ENCODE measurements around the gene BOLA1. TPM values are rescaled to one million over a fixed set of nuclear protein-coding genes. Genes with fewer than 3 reads are reported as not detected.

The BOLA1 gene
- total and polyA plus RNA-seq, 2 of the 13 experiments (the other 11 are each of a cell fraction or from before 2014, with no cell fraction given): 3.2 to 4.2 TPM

DNA sequence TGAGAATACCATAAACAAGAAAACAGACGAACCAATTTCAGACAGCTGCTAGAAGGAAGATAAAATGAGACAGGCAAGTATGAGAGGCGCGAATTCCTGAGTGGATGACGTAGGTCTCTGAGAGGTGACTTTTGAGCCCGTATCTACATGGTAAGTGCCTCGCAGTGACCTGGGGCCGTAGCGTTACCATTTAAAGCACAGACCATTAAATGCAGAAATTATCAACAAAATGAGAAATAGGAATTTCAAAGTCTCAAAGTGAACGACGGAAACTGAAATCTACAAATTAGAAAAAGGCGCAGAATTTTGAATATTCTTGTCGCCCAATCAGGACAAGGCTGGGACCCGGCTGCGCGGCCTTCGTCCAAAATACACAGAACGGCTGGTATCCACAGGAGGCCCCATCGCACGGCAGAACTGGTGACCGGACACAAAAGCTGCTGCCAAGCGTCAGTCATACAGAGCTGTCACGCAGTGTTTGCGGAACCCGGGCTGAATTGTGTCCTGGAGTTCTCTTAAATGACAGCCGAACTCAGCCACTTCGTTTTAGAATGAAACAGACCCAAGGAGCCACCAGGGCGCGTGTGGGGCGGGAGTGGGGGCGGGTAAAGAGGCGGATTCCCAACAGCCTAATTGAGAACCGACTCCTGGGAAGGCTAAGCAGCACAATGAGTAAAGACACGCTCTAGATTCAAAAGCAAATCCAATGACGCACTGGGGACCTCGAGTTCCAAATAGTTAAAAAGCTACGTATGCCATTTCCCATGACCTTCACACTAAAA, 13.8 kb upstream of the BOLA1 start:
- Histone ChIP-seq H2AFZ (ENCODE audit: low read length) (no peak overlapping the region), H3K4me2 (ENCODE audit: low read depth, low read length) (peak overlapping the region; percentile 98), H3K27me3 (ENCODE audit: control insufficient read depth in 1 of 2, insufficient read depth in 2 of 2, low read length in 2 of 2) (no peaks in the 10 kb centered on the region; a peak in 1 of 5 replicates), H3K79me2 (ENCODE audit: insufficient read depth, low read length) (peaks cover 3% of the 10 kb centered on the region), H3K27ac (ENCODE audit: extremely low read length, insufficient read depth, low read length) (peak overlapping the region; percentile 95), H3K4me1 (ENCODE audit: insufficient read depth, low read length) (peaks cover 39% of the 10 kb centered on the region), H3K36me3 (replicated peaks in 1 of 2; ENCODE audit: control insufficient read depth in 1 of 2, insufficient read depth in 2 of 2, low read length in 2 of 2) (no peaks in the 10 kb centered on the region), H3K9me3 (ENCODE audit: low read length) (no peaks in the 10 kb centered on the region), H3K9ac (ENCODE audit: insufficient read depth, low read depth, low read length) (peak overlapping the region; percentile 87), H4K20me1 (ENCODE audit: insufficient read depth, low read length) (no peaks in the 10 kb centered on the region), H3K4me3 (replicated peaks in 1 of 3; ENCODE audit: insufficient read depth in 1 of 3, low read depth in 2 of 3, low read length in 3 of 3) (peak overlapping the region; percentile 64 to 76 (median 67))
- WGBS (ENCODE audit: low lambda C conversion rate): 1% methylated on average over 35 of the region's 36 CpGs
- FAIRE-seq (peak; percentile 37), ATAC-seq (peak; percentile 73), DNase-seq (ENCODE audit: low spot score) (peak; percentile 88)
- POLR2A ChIA-PET: interaction anchor here (1.0 to 5.4 kb wide), 9 partner anchors 8 to 301 kb away, joined by 3 to 74 read pairs (median 25); partner anchors contain the start of genes MTMR11 and OTUD7B
- in situ Hi-C loops (cut with HindIII; ENCODE audit: extremely low pct_ligation_motif_present, low pct_unique_long_range_greater_than_20kb): no loop called here
- intact Hi-C loops (cut with micrococcal nuclease; ENCODE audit: unreplicated experiment): no loop called here
- CTCF ChIA-PET (ENCODE audit: low intra/inter-chr PET ratio, low total read pairs): no interaction called here
- BruUV-seq (replicated peaks): no TSS peak
- TF ChIP-seq, protein P1, sequence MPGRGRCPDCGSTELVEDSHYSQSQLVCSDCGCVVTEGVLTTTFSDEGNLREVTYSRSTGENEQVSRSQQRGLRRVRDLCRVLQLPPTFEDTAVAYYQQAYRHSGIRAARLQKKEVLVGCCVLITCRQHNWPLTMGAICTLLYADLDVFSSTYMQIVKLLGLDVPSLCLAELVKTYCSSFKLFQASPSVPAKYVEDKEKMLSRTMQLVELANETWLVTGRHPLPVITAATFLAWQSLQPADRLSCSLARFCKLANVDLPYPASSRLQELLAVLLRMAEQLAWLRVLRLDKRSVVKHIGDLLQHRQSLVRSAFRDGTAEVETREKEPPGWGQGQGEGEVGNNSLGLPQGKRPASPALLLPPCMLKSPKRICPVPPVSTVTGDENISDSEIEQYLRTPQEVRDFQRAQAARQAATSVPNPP (CRISPR knock-in tag; IDR thresholded peaks at IDR 0.05): no peak
- TF ChIP-seq ZNF782 (CRISPR knock-in tag; IDR thresholded peaks at IDR 0.05; ENCODE audit: borderline replicate concordance) (no peak), TEAD3 (CRISPR knock-in tag; optimal IDR thresholded peaks at IDR 0.05; ENCODE audit: borderline replicate concordance) (peak; percentile 10), ZNF7 (CRISPR knock-in tag; IDR thresholded peaks at IDR 0.05) (no peak), ZKSCAN8 (CRISPR knock-in tag; IDR thresholded peaks at IDR 0.05; ENCODE audit: borderline replicate concordance) (no peak), RBM39 (IDR thresholded peaks at IDR 0.05; ENCODE audit: low read depth, low read length, poor library complexity, severe bottlenecking) (peak; percentile 60), SETDB1 (CRISPR knock-in tag; IDR thresholded peaks at IDR 0.05; ENCODE audit: borderline replicate concordance) (no peak), RFXANK (CRISPR knock-in tag; IDR thresholded peaks at IDR 0.05) (no peak), IRF2 (CRISPR knock-in tag; IDR thresholded peaks at IDR 0.05) (0 out of 2 replicates have a peak, but pooled peaks have one; percentile 0), ZNF263 (CRISPR knock-in tag; IDR thresholded peaks at IDR 0.05) (no peak), ADNP (CRISPR knock-in tag; IDR thresholded peaks at IDR 0.05) (no peak), EEA1 (CRISPR knock-in tag; IDR thresholded peaks at IDR 0.05; ENCODE audit: borderline replicate concordance) (no peak), KDM5B (CRISPR knock-in tag; IDR thresholded peaks at IDR 0.05; ENCODE audit: borderline replicate concordance) (no peak)
- TF ChIP-seq, protein P2, sequence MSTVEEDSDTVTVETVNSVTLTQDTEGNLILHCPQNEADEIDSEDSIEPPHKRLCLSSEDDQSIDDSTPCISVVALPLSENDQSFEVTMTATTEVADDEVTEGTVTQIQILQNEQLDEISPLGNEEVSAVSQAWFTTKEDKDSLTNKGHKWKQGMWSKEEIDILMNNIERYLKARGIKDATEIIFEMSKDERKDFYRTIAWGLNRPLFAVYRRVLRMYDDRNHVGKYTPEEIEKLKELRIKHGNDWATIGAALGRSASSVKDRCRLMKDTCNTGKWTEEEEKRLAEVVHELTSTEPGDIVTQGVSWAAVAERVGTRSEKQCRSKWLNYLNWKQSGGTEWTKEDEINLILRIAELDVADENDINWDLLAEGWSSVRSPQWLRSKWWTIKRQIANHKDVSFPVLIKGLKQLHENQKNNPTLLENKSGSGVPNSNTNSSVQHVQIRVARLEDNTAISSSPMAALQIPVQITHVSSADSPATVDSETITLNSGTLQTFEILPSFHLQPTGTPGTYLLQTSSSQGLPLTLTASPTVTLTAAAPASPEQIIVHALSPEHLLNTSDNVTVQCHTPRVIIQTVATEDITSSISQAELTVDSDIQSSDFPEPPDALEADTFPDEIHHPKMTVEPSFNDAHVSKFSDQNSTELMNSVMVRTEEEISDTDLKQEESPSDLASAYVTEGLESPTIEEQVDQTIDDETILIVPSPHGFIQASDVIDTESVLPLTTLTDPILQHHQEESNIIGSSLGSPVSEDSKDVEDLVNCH (CRISPR knock-in tag; IDR thresholded peaks at IDR 0.05): no peak
- TF ChIP-seq, protein P3, sequence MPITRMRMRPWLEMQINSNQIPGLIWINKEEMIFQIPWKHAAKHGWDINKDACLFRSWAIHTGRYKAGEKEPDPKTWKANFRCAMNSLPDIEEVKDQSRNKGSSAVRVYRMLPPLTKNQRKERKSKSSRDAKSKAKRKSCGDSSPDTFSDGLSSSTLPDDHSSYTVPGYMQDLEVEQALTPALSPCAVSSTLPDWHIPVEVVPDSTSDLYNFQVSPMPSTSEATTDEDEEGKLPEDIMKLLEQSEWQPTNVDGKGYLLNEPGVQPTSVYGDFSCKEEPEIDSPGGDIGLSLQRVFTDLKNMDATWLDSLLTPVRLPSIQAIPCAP (CRISPR knock-in tag; IDR thresholded peaks at IDR 0.05; ENCODE audit: low read depth): no peak
- TF ChIP-seq, protein P4, sequence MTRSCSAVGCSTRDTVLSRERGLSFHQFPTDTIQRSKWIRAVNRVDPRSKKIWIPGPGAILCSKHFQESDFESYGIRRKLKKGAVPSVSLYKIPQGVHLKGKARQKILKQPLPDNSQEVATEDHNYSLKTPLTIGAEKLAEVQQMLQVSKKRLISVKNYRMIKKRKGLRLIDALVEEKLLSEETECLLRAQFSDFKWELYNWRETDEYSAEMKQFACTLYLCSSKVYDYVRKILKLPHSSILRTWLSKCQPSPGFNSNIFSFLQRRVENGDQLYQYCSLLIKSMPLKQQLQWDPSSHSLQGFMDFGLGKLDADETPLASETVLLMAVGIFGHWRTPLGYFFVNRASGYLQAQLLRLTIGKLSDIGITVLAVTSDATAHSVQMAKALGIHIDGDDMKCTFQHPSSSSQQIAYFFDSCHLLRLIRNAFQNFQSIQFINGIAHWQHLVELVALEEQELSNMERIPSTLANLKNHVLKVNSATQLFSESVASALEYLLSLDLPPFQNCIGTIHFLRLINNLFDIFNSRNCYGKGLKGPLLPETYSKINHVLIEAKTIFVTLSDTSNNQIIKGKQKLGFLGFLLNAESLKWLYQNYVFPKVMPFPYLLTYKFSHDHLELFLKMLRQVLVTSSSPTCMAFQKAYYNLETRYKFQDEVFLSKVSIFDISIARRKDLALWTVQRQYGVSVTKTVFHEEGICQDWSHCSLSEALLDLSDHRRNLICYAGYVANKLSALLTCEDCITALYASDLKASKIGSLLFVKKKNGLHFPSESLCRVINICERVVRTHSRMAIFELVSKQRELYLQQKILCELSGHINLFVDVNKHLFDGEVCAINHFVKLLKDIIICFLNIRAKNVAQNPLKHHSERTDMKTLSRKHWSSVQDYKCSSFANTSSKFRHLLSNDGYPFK (CRISPR knock-in tag; IDR thresholded peaks at IDR 0.05; ENCODE audit: borderline replicate concordance): no peak

All from HepG2 (cell line).